Adrenal gland (tissue), 5 donors: ENCODE data around the gene KIF15.

Experiments used
- CTCF ChIP-seq, 6 experiments: fragments of 450-650 bp in 4 of 6; fragments of 200-600 bp in 2 of 6; sonication (generic) in 1 of 6; IDR thresholded peaks; 1 replicate in 5 of 6; 2 replicates in 1 of 6; pipeline versions ENCODE4 v1.5.1 to v1.8.0; 2016 to 2021; ENCODE audit warnings: antibody characterized with exemption in 6 of 6, mild to moderate bottlenecking in 2 of 6, moderate library complexity in 1 of 6
- POLR2A ChIP-seq, 2 donors: fragments of 450-650 bp; IDR thresholded peaks; one replicate each; pipeline ENCODE4 v1.6.1; 2017; ENCODE audit warnings: antibody characterized with exemption in 2 of 2, mild to moderate bottlenecking in 2 of 2, moderate library complexity in 1 of 2
- donor health status: DM: no; HTN: no; CAD: no.

GRCh38 chr3:44894485-44894884 lies 132.9 kb downstream of the KIF15 start:
- TF ChIP-seq CTCF (IDR thresholded peaks at IDR 0.05) (no peak), POLR2A (IDR thresholded peaks at IDR 0.05) (no peak)
